HFF-Myc (cell line): ENCODE results near the gene AMMECR1L.
"Not testable (repeated sequence)": the region's sequence is repeated elsewhere in the genome, so short reads cannot be mapped to it uniquely, and the experiment has no call there.

Experiments used
- DNase-seq: peaks from one replicate; pipeline ENCODE4 v3.0.0-alpha.2; 2011; ENCODE audit warnings: low read depth; ENCODE audit errors: extremely low read depth
- H3K4me3 ChIP-seq: replicated peaks from 2 replicates; pipeline ENCODE4 v1.5.1; 2011; ENCODE audit warnings: low read depth, mild to moderate bottlenecking, control low read depth, low read length
- CTCF ChIP-seq: IDR thresholded peaks from 2 replicates; pipeline ENCODE4 v1.5.1; 2012; ENCODE audit warnings: mild to moderate bottlenecking, low read depth, low read length, control low read depth; ENCODE audit errors: missing control alignments

Gene AMMECR1L

DNA sequence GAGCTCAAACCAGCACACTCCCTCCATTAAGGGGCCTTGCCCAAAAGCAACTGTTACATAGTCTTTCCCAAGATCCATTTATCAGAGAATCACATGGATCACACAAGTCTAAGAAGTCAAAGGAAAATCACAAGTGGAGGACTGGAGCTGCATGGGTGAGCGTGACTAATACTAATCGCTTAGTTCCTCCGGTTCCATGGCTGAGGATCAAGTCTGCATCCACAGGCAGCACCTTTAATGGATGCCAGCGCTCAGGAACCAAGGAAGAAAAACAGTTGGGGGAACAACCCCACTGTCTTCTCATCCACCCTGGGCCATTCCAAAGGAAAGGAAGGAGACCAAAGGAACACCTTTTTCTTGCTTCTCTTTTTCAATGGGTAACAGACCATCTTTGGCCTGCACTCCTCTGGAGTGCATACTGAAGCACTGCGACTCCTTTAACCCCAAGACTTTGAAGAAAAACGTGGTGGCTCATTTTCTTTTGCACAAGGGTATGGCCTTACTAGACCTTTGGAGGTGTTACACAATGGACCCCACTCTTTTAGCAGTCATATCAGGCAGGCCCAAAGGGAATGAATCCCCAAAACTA lies 65.6 kb downstream of the AMMECR1L start:
- DNase-seq: no peak
- H3K4me3 ChIP-seq: no peak overlapping the region
- TF ChIP-seq CTCF: no peak

DNA sequence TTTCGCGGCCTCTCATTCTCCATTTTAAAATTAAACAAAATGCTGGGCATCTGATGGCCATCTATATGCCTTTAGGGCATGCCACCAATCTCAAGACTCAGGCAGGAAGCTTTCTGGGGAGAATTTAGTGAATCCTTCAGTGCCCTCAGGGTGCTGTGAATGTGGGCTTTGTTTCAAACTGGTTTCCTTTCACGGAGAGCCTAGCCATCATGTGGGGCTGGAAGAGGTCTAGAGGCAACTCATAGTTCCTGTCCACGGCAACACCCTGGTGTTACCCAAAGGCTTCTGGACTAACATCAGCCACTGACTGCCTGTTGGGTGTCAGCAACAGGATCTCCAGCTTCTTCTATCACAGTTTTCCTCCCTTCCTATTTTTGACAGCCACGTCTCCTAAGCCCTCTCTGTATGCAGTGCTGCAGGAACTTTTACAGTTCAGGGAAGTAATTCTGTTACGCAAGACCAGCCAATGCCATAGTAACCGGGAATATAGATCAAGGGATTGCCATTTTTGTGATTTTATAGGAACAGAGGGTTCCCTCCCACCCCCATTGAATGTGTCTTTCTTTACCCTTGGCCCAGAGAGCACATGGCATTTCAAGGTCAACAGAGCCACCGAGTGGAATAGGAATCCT lies 66.8 kb downstream of the AMMECR1L start:
- no peak for DNase-seq
- no peak overlapping the region for H3K4me3 ChIP-seq
- no peak for TF ChIP-seq CTCF

DNA sequence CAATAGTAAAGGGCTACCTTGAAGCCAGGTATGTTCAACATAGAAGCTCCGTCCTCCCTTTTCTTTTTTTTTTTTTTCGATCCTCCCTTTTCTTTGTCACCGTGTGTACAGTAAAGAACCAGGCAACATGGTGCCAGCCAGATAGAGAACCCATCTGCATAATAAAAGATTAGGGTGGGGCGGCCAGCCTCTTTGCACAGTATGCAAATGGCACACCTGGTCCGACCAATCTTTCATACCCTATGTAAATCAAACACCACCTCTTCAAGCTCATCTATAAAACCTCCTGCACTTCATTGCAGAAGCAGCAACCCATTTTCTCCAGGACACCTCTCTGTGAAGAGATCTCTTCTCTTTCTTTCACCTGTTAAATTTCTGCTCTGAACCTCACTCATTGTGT lies 67.5 kb downstream of the AMMECR1L start:
- no peak for DNase-seq
- H3K4me3 ChIP-seq: no peak overlapping the region
- no peak for TF ChIP-seq CTCF

DNA sequence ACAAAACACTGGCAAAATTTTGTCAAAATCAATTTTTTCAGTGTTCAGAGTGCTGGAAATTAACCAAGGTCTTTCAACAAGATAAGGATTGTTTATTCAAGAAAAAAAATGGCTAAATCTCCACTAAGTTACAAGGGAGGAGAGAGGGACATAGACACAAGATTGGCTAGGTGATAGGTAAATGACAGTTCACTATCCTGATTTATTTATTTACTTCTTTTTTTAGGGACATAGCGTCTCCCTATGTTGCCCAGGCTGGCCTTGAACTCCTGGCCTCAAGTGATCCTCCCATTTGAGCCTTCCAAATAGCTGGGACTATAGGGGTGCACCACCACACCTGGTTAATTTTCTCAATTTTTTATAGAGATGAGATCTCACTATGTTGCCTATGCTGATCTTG lies 71.1 kb downstream of the AMMECR1L start:
- H3K4me3 ChIP-seq: no peak overlapping the region
- TF ChIP-seq CTCF: no peak
- no peak for DNase-seq

- not testable (repeated sequence) for H3K4me3 ChIP-seq, DNase-seq
Observed at GRCh38 chr2:127812441-127812840, 73.3 kb downstream of the AMMECR1L start.
